HG03066 (cell line): Measurements from ENCODE around the gene ECSIT.
"Not testable (repeated sequence)": the region's sequence is repeated elsewhere in the genome, so short reads cannot be mapped to it uniquely, and the experiment has no call there.

Experiments
- ATAC-seq: cut with Tn5 transposase; IDR thresholded peaks from one replicate; pipeline ENCODE4 v1.9.1; 2021; ENCODE audit warnings: low read depth; ENCODE audit not compliant: unreplicated experiment

ECSIT gene

GRCh38 chr19:11528551-11529341, at the start of gene ECSIT:
Gene ECSIT (minus strand): TSS chr19:11529134. CDS start chr19:11519170, 9,964 bp downstream.
- peak; percentile 95 for ATAC-seq

- ATAC-seq: no peak
Observed at GRCh38 chr19:11577451-11578257, 48.7 kb upstream of the ECSIT start, which contains the start of gene ACP5. Gene ACP5 (minus strand): TSS chr19:11577645. CDS start chr19:11577317, 328 bp downstream.

- no peak for ATAC-seq
Observed at GRCh38 chr19:11576227-11576626, 47.3 kb upstream of the ECSIT start.

GRCh38 chr19:11574689-11575088, 45.8 kb upstream of the ECSIT start:
- no peak for ATAC-seq

GRCh38 chr19:11573763-11574162, 44.8 kb upstream of the ECSIT start:
- not testable (repeated sequence) for ATAC-seq

GRCh38 chr19:11573354-11573753, 44.4 kb upstream of the ECSIT start:
- not testable (repeated sequence) for ATAC-seq

- no peak for ATAC-seq
Observed at GRCh38 chr19:11570039-11570462, 41.1 kb upstream of the ECSIT start.

GRCh38 chr19:11566164-11566563, 37.2 kb upstream of the ECSIT start:
- ATAC-seq: no peak

- ATAC-seq: not testable (repeated sequence)
Observed at GRCh38 chr19:11565649-11565980, 36.7 kb upstream of the ECSIT start.

- not testable (repeated sequence) for ATAC-seq
Observed at GRCh38 chr19:11564082-11564807, 35.3 kb upstream of the ECSIT start.

GRCh38 chr19:11563532-11563931, 34.6 kb upstream of the ECSIT start:
- ATAC-seq: no peak

- ATAC-seq: no peak
Observed at GRCh38 chr19:11560404-11561051, 31.6 kb upstream of the ECSIT start.

- ATAC-seq: peak; percentile 79
Observed at GRCh38 chr19:11558881-11559828, 30.2 kb upstream of the ECSIT start, which contains the start of gene ELOF1. Gene ELOF1 (minus strand): TSS chr19:11559230. CDS start chr19:11554347, 4,883 bp downstream.

- ATAC-seq: no peak
Observed at GRCh38 chr19:11556634-11557420, 27.9 kb upstream of the ECSIT start.

GRCh38 chr19:11555246-11555645, 26.3 kb upstream of the ECSIT start:
- no peak for ATAC-seq

- no peak for ATAC-seq
Observed at GRCh38 chr19:11554160-11554559, 25.2 kb upstream of the ECSIT start.

GRCh38 chr19:11552666-11553372, 23.9 kb upstream of the ECSIT start:
- ATAC-seq: no peak
